ENCODE results near the gene EIF1AD.
A peak's percentile ranks its signal among the peaks of the same experiment; 100 is the strongest.
"Not testable (repeated sequence)": the region's sequence is repeated elsewhere in the genome, so short reads cannot be mapped to it uniquely, and the experiment has no call there.

The EIF1AD gene, protein sequence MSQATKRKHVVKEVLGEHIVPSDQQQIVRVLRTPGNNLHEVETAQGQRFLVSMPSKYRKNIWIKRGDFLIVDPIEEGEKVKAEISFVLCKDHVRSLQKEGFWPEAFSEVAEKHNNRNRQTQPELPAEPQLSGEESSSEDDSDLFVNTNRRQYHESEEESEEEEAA

DNA sequence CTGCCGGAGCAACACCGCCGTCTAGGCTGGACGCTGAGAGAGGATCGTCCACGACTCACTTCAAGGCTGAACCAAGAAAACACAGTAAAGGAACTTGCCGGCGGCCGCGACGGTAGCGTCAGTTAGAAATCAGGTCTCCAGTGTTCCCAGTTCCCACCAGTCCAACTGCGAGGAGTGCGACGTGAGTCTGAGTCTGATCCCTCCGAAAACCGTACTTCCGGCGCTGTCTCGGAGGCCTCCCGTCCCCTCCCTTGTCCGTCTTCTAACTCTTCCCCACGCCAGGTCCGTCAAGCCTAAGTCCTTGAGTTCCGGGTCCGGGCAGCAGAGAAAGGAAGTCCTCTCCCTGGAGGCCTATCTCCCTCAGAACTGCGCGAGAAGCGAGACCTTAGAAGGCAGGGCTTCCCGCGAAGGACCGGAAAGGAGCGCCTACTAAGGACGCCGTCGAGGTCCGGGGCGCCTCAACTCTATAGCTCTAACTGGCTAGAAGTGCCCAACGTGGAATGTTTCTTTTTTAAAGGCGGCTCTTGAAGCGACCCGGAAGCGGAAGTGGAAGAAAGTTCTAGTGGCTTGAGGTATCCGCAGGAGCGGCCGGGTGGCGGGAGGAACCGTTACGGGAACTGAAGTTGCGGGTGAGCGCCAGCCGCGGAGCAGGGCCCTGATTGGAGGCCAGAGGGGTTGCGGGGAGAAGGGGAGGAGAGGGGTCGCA is at the start of gene EIF1AD, which contains the start of gene BANF1:
TSS of gene EIF1AD (minus strand) at position 216 of the 706 bp plus-strand sequence. CDS start 1,768 bp downstream, outside the sequence.
TSS of gene BANF1 (plus strand) at position 562 of the 706 bp plus-strand sequence. CDS start 748 bp downstream, outside the sequence.
- DNase-seq = peak; percentile 94

DNA sequence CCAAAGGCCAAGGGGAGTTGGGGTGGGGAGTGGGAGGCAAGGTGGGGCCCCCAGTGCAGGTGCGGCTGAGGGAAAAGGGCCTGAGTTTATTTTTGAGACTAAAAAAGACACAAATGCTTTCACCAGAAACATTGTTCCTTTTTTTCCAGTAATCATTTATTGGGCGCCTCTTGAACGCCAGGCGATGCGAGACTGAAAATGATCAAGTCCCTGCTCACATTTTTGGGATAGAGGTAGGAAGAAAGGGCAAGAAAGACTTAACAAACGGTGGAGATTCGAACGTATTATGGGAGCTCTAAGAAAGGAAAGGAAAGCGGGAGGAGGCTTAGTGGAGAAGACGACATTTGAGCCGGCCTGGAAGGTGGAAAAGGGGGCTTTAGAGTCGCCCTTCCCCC is 49.4 kb upstream of the EIF1AD start:
- no peak for DNase-seq

DNA sequence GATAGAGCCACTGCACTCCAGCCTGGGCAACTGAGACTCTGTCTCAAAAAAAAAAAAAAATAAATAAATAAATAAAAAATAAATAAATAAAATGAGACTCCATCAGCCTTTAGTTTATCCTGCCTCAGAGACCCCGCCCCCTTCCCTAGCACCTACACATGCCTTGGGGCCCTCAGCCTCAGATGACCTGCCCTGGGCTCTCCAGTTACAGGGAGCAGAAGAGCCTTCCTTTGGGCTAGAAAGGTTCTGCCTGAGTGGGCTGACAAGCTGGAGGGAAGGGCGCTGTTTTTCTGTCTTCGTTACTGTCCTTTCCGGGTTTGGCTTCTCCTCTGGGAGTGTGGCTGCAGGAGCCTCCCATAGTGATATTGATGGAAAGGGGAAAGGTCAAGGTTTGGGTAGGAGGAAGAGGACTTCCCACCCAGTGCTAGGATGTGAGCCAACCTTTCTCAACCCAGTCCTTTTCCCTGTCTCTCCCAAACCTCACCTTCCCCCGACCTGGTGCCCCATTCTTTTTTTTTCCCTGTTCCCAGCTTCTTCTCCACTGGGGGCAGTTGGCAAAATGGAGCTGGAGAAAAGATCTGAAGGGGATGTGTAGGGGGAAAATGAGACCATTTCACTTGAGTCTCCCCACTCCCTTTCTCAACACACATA is 48.7 kb upstream of the EIF1AD start:
- no peak for DNase-seq

DNA sequence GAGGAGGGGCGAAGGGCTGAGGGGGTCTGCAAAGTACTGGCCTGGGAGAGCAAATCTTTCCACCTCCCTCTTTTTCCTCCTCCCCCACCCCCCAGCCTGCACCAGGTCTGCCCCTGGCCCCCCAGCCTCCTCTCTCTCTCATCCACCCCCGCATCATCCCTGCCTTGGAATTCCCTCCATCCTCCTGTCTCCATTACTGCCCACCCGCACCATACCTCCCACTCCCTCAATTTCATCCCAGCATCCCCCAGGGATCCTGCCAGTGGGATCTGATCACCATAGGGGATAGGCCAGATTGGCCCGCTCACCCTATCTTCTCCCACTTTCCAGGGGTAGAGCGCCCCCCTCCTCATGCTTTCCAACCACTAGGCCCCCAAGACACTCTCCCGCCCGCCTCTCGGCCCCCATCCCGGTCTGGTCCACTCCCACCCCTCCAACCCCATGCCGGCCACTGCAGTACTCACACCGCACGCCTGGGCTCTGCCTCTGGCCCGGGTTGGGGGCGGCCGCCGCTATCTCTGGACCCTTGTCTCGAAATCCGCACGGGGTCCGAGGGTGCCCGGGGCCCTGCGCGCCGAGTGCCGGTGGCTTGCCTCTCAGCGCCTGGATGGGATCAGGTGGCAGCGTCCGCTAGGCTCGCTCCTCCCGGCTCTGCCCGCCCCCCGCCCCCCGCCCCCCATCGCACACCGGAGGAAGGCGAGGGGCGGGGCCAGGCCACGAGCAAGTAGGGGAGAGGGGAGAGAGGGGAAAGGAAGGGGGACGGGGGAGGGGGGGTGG is 46.8 kb upstream of the EIF1AD start, which contains the start of gene GAL3ST3:
TSS of gene GAL3ST3 (minus strand) at position 615 of the 777 bp plus-strand sequence. CDS start 3,746 bp downstream, outside the sequence.
- DNase-seq = no peak

DNA sequence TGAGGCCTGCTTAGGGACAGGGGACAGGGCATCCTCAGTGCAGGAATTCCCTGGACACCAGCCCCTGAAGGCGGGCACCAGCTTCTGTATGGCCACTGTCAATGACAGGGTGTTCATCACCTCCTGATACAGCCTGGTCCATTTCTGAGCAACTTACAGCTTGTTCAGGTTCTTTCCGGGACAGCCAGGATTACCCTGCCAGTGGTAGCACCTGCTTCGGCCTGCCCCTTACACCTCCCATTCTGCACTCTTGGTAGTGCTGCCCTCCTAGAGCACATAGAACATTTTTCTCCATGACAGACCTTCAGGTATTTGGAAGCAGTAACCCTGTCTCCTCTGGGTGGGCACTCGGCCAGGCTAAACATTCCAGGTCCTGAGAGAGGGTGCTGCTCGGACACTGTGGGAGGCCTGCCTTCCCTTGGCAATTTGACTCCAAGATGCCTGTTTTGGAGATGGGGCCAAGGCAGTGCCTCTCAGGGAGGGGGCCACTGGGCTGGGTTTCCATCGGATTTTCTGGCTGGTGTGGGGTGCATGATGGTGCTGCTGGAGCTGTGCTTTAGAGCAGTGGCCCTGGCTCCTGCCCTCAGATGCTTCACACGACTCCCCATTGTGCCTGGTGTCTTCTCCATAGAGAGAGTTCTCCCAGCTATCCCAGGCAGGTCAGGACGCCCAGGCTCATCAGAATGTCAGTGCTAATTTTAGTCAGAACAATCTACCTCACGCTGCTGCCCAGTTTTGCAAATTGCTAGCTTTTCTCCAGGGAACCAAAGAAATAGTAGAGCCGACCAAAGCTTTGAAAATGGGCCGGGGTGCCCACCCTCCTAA is 45.8 kb upstream of the EIF1AD start:
- DNase-seq = no peak

DNA sequence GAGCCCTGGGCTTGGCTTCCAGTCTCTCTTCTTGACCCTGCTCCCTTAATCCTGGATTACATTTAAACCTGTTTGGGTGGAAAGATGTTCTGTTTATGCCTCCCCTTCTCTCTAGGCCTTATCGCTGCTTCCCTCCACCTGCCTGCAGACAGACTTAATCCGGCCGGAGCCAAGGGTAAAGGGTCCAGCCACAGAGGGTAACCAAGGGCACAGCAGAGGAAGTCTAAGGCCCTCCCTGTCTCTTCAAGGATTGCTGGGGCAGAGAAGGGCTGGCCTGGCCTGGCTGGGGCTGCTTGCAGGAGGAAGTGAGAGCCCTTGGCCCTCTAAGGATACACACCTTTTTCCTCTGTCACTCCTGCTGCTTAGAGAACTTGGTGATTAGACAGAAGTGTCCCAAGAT is 44.9 kb upstream of the EIF1AD start:
- no peak for DNase-seq

DNA sequence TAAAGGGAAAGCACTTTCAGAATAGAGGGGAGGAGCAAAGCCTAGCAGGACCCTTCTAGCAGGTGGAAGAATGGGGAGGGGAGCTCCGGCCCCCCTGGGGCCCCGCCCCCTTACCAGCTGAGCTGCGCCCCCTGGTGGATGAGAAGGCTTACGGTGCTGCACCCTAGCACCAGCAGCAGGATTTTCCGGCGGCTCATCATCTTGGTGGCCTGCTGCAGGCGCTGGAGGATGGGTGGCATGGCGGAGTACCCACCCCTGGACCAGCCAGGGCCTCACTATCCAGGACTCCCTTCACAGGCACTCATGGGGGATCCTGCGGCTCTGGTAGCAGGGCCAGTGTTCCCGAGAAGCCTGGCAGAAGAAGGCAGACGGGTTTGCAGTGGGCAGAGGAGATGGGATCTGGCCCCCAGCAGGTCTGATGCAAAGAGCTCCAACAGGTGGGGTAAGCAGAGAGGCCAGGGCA is 43.3 kb upstream of the EIF1AD start:
- DNase-seq = peak; percentile 65

DNA sequence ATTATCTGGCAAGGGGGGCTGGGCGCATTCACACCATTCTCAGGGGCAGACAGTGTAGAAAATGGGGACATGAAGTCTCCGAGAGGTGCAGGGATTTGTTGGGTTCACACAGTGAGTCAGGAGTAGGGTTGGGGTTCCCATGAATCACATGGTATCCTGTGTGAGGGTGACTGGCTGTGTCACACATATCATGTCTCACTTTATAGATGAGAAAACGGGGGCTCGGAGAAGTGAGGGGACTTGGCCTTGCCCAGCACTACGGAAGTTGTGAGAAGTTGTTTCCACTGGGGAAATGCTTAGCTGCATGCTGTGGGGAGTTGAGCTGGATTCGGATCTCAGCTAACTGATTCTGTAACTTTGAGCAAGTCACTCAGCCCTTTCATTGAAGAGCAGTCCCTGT is 42.8 kb upstream of the EIF1AD start:
- DNase-seq = no peak

DNA sequence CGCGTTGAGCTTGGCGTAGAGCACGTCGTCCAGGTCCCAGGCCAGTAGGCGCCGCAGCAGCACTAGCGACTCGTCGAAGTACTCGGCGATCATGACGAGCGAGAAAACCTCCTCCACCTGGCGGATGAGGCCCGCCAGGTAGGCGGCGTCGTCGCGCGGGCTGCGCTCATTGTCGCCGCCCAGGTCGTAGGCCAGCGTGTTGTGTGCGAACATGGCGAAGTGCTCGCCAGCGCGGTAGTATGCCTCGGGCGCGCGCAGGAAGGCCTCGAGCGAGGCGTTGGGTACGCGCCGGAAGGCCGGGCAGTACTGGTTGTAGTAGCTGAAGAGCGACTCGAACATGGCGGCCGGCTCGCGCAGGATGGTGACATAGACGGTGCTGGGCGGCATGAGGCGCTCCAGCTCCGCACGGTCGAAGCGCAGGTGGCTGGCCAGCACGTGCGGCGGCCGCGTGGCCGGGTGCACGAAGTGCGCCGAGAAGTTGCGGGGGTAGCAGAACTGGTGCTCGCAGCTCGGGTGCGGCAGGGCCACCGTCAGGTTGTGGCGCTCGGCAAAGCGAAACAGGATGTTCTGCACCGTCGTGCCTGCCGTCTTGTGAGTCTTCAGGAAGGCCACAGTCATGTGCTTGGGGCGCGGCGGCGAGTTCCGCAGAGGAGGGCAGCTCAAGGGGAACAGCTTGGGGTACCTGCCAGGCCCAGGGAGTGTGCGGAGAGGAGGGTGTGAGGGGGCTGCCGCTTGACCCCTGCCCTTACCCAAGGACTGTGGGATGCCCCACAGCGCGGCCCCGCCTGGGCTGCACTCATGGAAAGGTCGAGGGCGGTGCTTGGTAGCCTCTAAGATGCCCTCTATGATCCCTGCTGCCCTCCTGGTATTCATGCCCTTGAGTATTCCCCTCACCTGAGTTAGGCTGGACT is 41.3 kb upstream of the EIF1AD start:
- DNase-seq = no peak

DNA sequence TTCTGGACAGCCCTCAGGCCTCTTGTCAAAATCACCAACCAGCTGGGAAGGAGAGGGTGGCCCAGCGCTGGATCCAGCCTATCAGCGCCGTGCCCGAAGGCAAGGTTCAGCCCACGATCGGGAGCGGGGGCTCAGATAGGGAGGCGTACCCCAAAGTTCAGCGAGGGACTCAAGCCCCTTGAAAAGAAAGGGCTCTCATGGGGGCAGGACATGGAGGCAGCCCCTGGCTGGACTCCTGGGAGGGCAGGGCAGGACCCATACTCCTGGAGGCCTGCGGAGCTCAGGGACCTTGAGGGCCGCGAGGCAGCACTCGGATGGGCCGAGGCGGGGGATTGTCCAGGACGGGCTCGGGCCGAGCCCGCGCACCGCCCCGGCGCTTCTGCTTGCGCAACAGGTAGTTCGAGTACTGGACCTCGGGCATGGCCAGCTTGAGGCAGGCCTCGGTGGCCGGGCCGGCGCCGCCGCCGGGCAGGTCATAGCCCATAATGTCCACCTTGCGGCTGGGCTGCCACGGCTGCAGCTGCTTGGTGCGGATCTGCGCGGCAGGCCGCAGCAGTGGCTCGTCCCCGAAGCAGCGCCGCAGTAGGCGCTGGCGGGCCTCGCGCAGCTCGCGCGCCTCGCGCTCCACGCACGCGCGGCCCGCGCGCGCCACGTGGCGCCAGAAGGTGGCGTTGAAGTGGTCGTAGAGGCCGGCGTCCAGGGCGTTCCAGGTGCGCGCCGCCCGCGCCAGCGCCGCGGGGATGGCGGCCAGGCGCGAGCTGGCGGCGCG is 40.5 kb upstream of the EIF1AD start:
- no peak for DNase-seq

DNA sequence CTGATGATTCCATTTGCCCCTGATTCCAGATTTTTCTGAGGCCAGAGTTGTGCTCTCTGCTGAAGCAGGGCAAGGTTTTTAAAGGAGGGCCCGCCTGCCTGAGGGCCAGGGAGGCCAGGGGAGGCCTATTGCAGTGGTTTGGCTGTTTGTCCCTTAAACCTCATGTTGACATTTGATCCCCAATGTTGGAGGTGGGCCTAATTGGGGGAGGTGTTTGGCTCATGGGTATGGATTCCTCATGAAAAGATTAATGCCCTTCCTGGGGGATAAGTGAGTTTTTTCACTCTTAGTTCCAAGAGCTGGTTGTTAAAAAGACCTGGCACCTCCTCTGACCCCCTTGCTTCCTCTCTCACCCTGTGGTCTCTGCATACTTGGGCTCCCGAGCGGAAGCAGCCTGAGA is 37.8 kb upstream of the EIF1AD start:
- DNase-seq = no peak

DNA sequence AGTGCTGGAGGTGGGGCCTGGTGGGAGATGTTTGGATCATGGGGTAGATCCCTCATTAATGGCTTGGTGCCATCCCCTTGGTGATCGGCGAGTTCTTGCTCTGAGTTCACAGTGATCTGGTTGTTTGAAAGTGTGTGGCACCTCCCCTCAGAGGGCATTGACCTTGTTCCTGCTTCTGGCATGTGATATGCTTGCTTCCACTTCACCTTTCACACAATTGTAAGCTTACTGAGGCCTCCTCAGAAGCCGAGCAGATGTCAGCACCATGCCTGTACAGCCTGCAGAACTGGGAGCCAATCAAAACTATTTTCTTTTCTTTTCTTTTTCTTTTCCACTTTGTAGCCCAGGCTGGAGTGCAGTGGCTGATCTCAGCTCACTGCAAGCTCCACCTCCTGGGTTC is 35.4 kb upstream of the EIF1AD start:
- no peak for DNase-seq

DNA sequence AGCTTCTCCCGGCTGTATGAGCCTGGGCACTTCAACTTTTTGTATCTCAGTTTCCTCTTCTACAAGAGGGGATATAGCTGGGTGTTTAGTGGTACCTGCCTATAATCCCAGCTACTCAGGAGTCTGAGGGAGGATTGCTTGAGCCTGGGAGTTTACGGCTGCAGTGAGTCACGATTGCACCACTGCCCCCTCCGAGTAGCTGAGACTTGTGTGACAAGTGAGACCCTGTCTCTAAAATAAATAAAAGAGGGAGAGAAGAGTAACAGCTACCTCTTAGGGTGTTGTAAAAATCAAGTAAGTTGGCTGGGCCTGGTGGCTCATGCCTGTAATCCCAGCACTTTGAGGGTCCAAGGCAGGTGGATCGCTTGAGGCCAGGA is 34.4 kb upstream of the EIF1AD start:
- DNase-seq = no peak

DNA sequence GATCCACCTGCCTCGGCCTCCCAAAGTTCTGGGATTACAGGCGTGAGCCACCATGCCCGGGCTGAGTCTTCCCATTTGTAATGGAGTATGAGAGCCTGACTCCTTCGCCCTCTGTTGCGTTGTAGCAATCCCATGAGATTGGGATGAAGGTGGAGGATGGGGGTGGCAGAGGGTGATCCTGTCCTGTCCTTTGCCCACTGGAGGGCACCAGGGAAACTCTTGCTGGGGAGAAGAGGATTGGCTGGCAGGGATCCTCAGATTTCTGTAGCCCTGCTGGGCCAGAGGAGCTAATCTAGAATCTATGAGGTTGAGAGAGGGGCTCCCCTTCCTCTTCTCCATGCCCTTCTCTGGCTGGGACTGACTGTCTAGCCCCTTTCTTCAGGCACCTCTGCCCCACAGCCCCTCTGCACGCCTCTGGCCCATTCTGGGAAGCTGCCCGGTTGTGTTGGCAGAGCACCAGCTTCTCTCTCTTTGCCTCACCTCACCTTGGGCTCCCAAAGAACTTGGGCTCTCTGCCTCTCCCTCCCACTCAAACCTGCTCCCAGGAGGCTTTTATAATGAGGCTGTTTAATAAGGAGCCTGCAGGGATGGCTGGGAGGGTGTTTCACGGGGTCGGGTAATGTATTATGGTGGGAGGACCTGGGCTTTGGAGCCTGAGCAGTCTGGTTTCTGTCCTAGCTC is 33.8 kb upstream of the EIF1AD start:
- no peak for DNase-seq

DNA sequence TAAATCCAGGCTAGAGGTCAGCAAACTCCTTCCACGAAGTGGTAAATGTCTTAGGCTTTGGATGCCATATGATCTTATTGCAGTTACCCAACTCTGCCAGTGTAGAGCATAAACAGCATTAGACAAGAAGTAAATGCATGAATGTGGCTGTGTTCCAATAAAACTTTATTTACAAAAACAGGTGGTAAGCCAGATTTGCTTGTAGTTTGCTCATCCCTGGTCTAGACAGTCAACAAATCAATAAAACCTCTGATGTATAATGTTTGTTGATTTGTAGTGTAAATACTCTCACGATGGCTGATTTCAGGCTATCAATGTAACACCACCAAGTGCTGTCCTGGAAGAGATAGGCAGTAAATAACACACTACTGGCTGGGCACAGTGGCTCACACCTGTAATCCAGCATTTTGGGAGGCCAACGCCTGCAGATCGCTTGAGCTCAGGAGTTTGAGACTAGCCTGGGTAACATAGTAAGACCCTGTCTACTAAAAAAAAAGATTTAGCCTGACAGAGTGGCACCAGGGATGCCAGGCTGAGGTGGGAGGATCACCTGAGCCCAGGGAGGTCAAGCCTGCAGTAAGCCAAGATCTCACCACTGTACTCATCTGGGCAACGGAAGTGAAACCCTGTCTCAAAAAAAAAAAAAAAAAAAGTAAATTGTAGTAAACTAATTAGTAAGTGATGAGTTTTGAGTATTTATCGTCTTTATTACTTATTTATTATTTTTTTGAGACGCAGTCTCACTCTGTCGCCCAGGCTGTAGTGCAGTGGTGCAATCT is 31.2 kb upstream of the EIF1AD start:
- no peak for DNase-seq

DNA sequence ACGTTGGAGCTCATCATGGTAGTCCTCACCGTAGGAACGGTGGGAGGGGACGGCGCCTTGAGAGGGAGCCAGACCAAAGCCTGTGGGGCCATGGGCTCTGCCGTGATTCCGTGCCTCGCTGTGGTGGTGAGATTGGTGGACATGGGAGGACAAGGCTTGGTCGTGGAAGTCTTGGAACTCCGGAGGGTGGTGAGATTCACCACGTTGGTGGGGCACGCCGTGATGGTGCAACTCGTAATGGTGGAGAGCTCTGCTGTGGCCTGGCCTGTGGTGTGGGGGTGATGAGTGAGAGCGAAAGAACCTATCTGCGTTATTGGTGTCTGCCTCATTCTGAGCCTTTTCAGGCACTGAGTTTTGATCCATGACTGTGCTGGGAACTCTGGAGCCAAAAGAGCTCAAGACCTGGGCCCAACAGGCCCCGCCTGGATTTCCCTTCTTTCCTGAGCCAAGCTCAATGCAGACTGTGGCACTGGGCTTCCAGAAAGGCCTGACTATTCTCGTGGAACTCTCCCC is 24.1 kb upstream of the EIF1AD start, which contains the start of gene CATSPER1:
TSS of gene CATSPER1 (minus strand) at position 463 of the 513 bp plus-strand sequence. CDS start at position 363, 100 bp downstream.
- DNase-seq = no peak

DNA sequence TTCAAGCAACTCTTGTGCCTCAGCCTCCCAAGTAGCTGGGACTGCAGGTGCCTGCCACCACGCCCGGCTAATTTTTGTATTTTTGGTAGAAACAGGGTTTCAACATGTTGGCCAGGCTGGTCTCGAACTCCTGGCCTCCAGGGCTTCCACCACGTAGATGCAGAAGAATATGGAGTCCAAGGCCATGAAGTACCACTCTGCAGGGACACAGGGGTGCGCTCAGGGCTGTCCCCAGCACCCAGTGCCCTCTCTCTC is 21.2 kb upstream of the EIF1AD start:
- DNase-seq = not testable (repeated sequence)

DNA sequence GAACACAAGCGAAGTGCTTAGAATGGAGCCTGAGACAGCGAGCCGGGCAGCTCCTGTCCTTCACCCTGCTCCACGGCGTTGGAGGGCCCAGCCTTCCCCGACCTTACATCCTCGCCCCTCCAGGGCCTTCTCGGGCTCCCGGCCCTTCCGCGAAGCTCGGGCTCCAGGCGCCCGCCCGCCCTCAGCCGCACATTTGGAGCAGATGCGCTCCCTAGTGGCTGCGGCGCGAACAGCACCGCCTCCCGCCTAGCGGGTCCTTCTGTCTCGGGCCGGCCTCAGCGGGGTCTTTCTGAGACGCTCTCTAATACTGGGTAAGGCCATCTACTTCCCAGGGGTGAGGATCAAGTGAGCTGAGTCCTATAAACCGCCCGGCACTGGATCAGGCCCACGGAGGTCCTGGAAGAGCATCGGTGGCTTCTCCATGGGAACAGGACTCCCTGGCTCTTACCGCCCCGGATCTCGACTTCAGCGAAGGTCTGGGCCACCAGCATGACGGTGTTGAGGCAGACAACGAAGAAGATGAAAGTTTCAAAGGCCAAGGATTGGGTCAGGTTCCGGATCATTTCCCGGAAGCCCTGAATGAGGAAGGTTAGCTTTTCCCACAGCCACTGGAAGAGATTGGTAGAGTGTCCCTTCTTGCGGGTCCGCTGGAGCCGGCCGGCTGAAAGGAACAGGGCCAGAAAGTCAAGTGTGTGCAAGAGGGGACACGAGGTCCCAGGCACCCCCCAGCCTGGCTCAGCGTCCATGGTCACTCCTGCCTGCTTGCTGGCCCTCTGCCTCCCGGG is 20.6 kb upstream of the EIF1AD start:
- peak; percentile 18 for DNase-seq
